OCI-LY1 (cell line): ENCODE results near the gene TYRO3.
"Not testable (repeated sequence)": the region's sequence is repeated elsewhere in the genome, so short reads cannot be mapped to it uniquely, and the experiment has no call there.

Experiments
- EZH2 ChIP-seq: fragments of 200-600 bp; sonication (generic), shearing (Covaris generic); IDR thresholded peaks from 2 replicates; pipeline ENCODE4 v1.8.0; 2017; ENCODE audit warnings: borderline replicate concordance, mixed run types, mild to moderate bottlenecking, antibody characterized with exemption, low read length, moderate library complexity, mixed read lengths
- TF ChIP-seq, protein P1 (sequence below): fragments of 200-600 bp; sonication (generic), shearing (Covaris generic); IDR thresholded peaks from 2 replicates; pipeline ENCODE4 v1.5.1; 2017; ENCODE audit warnings: mild to moderate bottlenecking, antibody characterized with exemption, low read length, moderate library complexity, mixed read lengths

GRCh38 chr15:41591217-41591616 is 32.2 kb downstream of the TYRO3 start:
- TF ChIP-seq EZH2 = not testable (repeated sequence)
- TF ChIP-seq, protein P1, sequence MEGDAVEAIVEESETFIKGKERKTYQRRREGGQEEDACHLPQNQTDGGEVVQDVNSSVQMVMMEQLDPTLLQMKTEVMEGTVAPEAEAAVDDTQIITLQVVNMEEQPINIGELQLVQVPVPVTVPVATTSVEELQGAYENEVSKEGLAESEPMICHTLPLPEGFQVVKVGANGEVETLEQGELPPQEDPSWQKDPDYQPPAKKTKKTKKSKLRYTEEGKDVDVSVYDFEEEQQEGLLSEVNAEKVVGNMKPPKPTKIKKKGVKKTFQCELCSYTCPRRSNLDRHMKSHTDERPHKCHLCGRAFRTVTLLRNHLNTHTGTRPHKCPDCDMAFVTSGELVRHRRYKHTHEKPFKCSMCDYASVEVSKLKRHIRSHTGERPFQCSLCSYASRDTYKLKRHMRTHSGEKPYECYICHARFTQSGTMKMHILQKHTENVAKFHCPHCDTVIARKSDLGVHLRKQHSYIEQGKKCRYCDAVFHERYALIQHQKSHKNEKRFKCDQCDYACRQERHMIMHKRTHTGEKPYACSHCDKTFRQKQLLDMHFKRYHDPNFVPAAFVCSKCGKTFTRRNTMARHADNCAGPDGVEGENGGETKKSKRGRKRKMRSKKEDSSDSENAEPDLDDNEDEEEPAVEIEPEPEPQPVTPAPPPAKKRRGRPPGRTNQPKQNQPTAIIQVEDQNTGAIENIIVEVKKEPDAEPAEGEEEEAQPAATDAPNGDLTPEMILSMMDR = not testable (repeated sequence)
